Urinary bladder (tissue), 4 donors: ENCODE results near the gene C19orf81. TPM values are rescaled to one million over a fixed set of nuclear protein-coding genes. Genes with fewer than 3 reads are reported as not detected.
"Not testable (repeated sequence)": the region's sequence is repeated elsewhere in the genome, so short reads cannot be mapped to it uniquely, and the experiment has no call there.

Experiments
- DNase-seq: peaks from one replicate; pipeline ENCODE4 v3.0.0-alpha.2; 2015; ENCODE audit errors: extremely low spot score
- H3K27ac ChIP-seq: one replicate; pipeline ENCODE4 v1.5.1; 2013; ENCODE audit warnings: low read depth, mild to moderate bottlenecking, moderate library complexity
- H3K36me3 ChIP-seq: one replicate; pipeline ENCODE4 v1.6.1; 2013; ENCODE audit warnings: mild to moderate bottlenecking, moderate library complexity; ENCODE audit not compliant: insufficient read depth
- H3K4me1 ChIP-seq: one replicate; pipeline ENCODE4 v1.6.1; 2013; ENCODE audit warnings: mild to moderate bottlenecking, moderate library complexity; ENCODE audit not compliant: insufficient read depth
- H3K4me3 ChIP-seq: one replicate; pipeline ENCODE4 v1.5.1; 2013; ENCODE audit warnings: low read depth, low read length
- WGBS: extraction: QIAGEN DNeasy Blood & Tissue Kit; methylation state at CpG from one replicate; pipeline ENCODE4 v1.1.7; 2013; 5-methylcytosine and 5-hydroxymethylcytosine counted together
- polyA plus RNA-seq: library from polyadenylated mRNA; stranded (reverse); fragments of 200-250 nt; gene quantifications from one replicate; pipeline ENCODE4 v1.2.3, GENCODE V29; 2013
- total RNA-seq: library from RNA; depleted of rRNA; stranded (reverse); fragments of >200 nt; gene quantifications from one replicate; pipeline ENCODE4 v1.2.3, GENCODE V29; 2014
- donor health status: healthy with polysubstance abuse.
- donor health status: healthy.

The C19orf81 gene
- total and polyA plus RNA-seq, 2 donors, result 0.94 TPM; not detected in 1

DNA sequence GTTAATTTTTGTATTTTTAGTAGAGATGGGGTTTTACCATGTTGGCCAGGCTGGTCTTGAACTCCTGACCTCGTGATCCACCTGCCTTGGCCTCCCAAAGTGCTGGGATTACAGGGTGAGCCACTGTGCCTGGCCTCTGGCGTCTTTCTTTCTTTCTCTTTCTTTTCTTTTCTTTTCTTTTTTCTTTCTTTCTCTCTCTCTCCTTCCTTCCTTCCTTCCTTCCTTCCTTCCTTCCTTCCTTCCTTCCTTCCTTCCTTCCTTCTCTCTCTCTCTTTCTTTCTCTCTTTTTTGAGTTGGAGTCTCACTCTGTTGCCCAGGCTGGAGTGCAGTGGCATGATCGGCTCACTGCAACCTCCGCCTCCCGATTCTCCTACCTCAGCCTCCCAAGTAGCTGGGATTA is 30.1 kb upstream of the C19orf81 start:
- not testable (repeated sequence) for H3K36me3 ChIP-seq, H3K27ac ChIP-seq, DNase-seq, H3K4me1 ChIP-seq, H3K4me3 ChIP-seq
- 79% methylated on average over 5 of the region's 5 CpGs for whole genome bisulfite sequencing

DNA sequence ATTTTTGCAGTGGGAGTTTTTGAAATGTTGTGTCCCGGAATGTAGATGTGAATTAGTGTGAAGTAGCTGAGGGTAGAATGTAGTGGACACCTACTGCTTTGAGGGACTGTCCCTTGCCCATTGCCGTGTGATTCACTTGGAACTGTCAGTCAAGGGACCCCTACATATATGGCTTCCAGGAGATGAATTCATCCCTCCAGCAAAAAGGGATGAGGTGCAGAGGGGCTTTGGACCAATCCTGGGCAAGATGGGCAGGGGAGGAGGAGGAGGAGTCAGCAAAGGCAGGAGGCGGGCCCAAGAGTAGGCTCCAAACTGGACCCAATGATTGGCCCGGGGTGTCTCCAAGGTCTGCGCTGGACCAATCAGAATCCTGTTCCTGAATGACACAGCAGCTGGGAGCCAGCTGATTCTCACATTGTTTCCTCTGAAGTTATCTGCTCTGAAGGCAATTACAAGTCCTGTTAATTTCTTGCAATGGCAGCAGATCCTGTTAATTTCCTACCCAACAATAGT is 28.8 kb upstream of the C19orf81 start:
- not testable (repeated sequence) for DNase-seq, H3K4me3 ChIP-seq, H3K4me1 ChIP-seq, H3K36me3 ChIP-seq, H3K27ac ChIP-seq
- WGBS, result 82% methylated on average over 3 of the region's 5 CpGs

DNA sequence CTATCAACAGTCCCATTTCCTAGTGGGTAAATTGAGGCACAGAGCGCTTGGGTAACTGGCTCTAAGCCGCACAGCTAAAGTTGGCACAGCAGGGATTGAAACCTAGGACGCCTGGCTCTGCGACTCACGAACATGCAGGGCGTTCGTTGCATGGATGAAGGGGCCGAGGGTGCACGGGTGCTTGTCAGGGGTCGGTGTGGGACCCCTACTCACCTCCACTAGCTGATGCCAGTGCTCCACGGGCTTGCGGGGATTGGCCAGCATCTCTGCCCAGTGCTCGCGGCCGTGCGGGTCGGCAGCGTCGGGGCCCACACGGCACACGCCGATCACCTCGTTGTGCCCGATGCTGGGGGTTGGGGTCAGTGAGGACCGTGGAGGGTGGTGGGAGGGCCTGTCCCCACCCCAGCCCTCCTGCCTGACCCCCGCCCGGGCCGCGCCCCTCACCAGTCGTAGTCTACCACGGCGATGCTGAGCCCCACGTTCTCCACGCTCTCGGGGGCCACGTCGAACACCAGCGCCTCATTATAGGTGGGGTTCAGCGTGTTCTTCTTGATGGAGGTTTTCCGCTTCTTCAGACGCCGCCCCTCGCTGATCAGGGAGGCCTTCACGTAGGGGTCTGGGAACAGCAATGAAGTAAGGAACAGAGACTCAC is 24.2 kb upstream of the C19orf81 start:
- Histone ChIP-seq H3K36me3 (no peaks in the 10 kb centered on the region), H3K4me3 (no peak overlapping the region), H3K4me1 (no peaks in the 10 kb centered on the region), H3K27ac (no peak overlapping the region)
- no peak for DNase-seq
- WGBS, result 90% methylated on average over 44 of the region's 44 CpGs

DNA sequence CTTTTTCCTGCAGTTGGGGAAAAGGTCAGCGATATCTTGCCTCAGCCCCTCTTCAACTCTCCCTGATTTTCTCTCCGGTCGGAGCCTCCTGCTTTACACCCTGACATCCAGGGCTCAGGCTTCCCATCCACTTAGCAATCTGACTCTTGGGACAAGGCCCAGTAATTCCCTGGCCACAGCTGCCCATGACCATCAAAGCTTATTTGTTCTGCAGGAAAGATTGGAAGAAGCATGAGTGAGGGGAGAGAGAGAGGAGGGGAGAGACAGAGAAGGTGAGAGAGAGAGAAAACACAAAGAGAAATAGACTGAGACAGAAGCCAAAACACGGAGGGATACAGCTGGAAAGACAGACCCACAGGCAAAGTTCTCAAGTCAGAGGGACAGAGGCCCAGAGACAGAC is 23.2 kb upstream of the C19orf81 start:
- Histone ChIP-seq H3K4me1 (no peaks in the 10 kb centered on the region), H3K4me3 (no peak overlapping the region), H3K27ac (no peak overlapping the region), H3K36me3 (no peaks in the 10 kb centered on the region)
- DNase-seq, result no peak
- WGBS, result 59% methylated on average over 4 of the region's 4 CpGs

DNA sequence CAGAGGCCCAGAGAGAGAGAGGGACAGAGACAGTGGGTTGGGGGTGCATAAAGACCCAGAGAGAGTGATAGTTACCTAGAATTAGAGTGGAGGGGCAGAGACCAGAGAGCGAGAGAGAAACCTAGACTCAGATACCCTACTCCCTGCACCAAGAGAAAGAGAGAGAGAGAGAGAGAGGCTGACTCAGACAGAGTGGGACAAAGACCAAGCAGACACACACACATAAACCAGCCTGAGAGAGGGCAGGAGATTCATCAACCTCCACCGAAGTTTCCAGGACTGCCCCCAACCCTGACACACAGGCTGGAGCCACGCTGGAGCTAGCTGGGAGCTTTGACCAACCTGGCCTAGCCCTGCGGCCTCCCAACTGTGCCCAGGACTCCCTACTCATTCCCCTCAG is 22.4 kb upstream of the C19orf81 start:
- H3K4me3 ChIP-seq, result no peak overlapping the region
- 61% methylated on average over 4 of the region's 4 CpGs for WGBS

DNA sequence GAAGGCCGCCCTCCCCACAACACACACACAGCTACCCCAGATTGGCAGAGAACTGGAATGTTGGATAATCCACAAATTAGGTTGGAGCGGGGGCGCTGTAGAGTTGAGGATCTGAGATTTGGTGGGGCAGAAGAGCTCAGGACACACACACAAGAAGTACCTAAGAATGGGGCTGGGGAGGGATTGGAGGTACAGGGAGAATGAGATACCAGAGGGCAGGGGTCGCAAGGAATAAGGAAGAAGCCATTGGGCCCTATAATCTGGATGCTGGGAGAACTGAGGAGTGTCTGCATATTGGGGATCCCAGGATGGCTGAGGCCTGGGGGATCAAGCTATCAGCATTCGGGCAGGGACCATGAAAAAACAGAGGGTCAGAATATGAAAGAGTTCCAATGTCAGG is 21.1 kb upstream of the C19orf81 start:
- no peak for DNase-seq
- Histone ChIP-seq H3K4me3 (no peak overlapping the region), H3K27ac (no peak overlapping the region), H3K4me1 (no peaks in the 10 kb centered on the region), H3K36me3 (no peaks in the 10 kb centered on the region)
- WGBS, result 85% methylated on average over 5 of the region's 5 CpGs

More for the DNA sequence above, 22.4 kb upstream of the C19orf81 start:
- Histone ChIP-seq H3K27ac (no peak overlapping the region), H3K4me1 (no peaks in the 10 kb centered on the region), H3K36me3 (no peaks in the 10 kb centered on the region)
- DNase-seq, result no peak

DNA sequence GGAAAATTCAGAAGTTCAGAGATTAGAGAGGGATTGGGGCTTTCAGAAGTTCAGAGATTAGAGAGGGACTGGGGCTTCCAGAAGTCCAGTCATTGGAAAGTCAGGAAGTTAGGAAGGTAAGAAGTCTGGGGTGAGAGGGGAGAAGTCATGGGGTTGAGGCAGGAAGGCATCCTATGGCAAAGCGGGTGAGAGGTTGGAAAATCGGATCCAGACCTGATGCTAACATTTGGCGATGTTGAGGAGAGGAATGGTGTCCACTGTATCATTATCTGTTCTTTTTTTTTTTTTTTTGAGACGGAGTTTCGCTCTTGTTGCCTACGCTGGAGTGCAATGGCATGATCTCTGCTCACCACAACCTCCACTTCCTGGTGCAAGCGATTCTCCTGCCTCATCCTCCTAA is 20.7 kb upstream of the C19orf81 start:
- no peak for DNase-seq
- no peak overlapping the region for H3K4me3 ChIP-seq
- no peaks in the 10 kb centered on the region for H3K36me3 ChIP-seq
- WGBS, result 90% methylated on average over 7 of the region's 7 CpGs
- H3K27ac ChIP-seq, result no peak overlapping the region
- no peaks in the 10 kb centered on the region for H3K4me1 ChIP-seq

DNA sequence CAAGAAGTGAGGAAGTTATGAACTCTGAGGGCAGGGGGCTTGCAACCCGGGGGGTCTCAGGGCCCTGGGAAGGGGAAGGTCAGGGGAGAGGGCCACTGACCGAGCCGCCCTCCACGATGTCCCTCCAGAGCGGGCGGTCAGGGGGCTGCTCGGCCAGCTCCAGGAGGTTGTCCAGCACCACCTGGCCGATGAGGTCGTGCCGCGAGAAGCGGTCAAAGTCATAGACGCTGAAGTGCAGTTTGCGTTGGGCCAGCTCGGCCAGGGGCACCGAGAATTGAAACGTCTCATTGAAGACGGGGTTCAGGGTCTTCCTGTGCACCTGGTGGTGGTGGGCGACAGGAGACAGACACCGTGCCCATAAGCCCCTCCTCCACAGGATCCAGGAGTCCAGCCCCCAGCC is 20.1 kb upstream of the C19orf81 start:
- no peak for DNase-seq
- 74% methylated on average over 20 of the region's 20 CpGs for WGBS

DNA sequence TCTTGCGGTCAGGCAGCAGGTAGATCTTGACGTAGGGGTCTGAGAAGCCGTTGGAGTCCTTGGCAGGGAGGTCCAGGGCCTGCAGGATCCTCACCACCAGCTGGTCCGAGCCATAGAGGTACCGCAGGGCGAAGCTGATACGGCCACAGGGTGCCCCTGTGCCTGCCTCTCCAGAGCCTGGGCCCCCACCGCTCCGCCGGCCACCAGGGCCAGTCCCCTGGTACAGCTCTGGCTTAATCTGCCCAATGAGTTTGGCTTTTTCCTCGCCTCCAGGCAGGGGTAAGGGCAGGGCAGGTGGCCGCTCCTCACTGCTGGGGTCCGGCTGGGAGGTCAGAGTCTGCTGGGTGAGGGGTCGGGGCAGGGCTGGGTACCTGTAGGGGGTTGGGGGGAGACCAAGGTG is 19.4 kb upstream of the C19orf81 start:
- WGBS, result 70% methylated on average over 14 of the region's 14 CpGs
- no peak for DNase-seq

More for the DNA sequence above, 20.1 kb upstream of the C19orf81 start:
- Histone ChIP-seq H3K4me3 (no peak overlapping the region), H3K27ac (no peak overlapping the region), H3K36me3 (no peaks in the 10 kb centered on the region), H3K4me1 (no peaks in the 10 kb centered on the region)

DNA sequence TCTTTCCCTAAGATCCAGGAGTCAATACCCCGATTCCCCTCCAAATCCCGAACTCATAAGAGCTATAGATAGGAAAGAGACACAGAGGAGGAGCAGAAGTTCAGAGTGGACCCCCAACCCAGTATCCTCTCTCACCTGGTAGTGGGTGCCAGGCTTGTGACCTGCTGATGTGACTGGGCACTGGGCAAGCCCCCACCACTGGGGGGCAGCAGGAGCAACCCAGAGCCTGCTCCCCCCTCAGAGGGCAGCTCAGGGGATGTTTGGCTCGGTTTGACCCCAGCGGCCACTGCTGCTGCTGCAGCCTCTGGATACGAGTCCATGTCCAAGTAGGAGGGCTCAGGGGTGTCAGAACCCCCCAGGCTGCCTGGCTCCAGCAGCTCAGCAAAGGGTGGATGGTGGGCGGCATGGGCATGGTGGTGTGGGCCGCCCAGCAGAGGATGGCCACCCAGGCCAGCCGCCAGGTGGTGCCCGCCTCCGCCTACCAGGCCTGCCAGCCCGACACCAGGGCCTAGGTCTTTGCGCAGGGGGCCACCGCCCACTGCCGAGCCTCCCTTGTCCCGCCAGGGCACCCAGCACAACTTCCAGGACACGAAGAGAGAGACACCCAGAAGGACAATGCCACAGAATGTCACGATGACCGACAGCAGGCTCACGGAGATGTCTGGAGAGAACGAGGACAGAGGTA is 17.0 kb upstream of the C19orf81 start:
- no peak overlapping the region for H3K27ac ChIP-seq
- no peaks in the 10 kb centered on the region for H3K36me3 ChIP-seq
- H3K4me1 ChIP-seq, result no peaks in the 10 kb centered on the region
- no peak for DNase-seq
- 78% methylated on average over 20 of the region's 20 CpGs for WGBS
- no peak overlapping the region for H3K4me3 ChIP-seq

More for the DNA sequence above, 19.4 kb upstream of the C19orf81 start:
- Histone ChIP-seq H3K4me1 (no peaks in the 10 kb centered on the region), H3K36me3 (no peaks in the 10 kb centered on the region), H3K27ac (no peak overlapping the region), H3K4me3 (no peak overlapping the region)

DNA sequence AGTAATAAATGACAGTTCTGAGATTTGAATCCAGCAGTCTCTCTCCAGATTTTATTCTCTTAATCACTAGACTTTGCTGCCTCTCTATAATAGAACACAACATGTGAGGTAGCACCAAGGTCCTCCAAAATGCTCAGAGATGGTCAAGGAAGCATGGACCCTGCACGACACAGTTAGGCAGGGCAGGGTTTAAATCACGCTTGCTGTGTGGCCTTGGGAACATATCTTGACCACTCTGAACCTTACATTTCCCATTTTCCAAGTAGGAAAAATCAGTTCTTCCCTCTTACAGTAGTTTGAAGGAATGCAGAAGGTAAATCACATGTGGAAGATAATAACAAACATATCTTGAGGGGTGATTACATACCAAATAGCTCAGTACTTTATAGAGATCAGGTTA is 15.9 kb upstream of the C19orf81 start:
- Histone ChIP-seq H3K36me3 (no peaks in the 10 kb centered on the region), H3K4me1 (no peaks in the 10 kb centered on the region), H3K4me3 (no peak overlapping the region), H3K27ac (no peak overlapping the region)
- 76% methylated on average over 2 of the region's 2 CpGs for WGBS
- DNase-seq, result no peak

DNA sequence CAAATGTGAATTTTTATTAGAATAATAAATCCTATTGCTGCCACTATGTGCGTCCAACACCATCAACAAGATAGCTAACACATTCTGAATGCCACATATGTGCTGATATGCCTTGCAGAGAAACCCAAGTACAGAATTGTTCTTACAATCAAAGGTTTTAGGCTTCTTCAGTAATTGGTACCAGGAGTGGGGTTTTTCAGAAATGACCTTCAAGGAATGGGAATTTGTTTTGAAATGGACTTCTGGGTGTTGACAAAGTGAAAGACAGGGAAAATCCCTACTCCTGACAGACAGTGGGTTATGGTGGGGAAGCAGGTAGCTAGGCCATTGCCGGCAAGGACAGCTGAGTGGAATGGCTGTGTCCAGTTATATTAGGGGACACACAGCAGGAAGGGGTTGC is 15.3 kb upstream of the C19orf81 start:
- H3K4me3 ChIP-seq, result no peak overlapping the region
- no peak overlapping the region for H3K27ac ChIP-seq
- 93% methylated on average over 2 of the region's 2 CpGs for WGBS
- no peaks in the 10 kb centered on the region for H3K4me1 ChIP-seq
- no peaks in the 10 kb centered on the region for H3K36me3 ChIP-seq
- no peak for DNase-seq

DNA sequence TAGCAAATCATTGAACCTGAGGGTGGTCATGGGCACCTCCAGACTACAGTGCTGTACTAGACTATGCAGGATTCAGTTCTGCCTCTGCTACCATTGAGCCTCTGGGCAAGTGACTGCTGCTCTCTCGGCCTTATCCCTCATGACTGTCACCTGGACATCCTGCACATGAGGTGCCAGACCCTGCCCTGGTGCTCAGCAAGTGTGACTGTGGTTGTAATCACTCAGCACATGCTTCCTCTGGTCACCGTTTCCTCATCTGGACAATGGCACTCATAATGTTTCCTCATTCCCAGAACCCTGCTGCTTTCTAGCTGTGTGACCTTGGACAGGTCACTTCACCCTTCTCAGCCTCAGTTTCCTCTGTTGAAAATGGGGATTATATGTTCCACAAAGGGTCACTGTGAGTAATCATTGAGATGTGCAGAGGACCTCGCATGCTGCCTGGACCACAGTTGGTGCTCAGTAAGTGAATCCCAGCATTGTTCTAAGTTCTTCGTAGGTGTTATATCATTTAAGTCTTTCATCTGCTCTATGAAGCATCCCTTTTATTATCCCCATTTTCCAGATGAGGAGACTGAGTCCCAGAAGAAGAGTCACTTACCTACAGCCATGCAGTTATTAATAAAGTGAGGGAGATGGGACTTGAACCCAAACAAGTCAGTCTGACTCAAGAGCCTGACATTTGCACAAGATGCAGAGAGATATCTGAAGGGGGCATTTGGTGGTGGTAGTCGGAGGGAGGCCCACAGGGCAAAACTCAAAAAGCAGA is 12.7 kb upstream of the C19orf81 start:
- no peaks in the 10 kb centered on the region for H3K36me3 ChIP-seq
- WGBS, result 75% methylated on average over 5 of the region's 5 CpGs
- H3K4me1 ChIP-seq, result no peaks in the 10 kb centered on the region
- no peak for DNase-seq
- H3K4me3 ChIP-seq, result no peak overlapping the region
- no peak overlapping the region for H3K27ac ChIP-seq

DNA sequence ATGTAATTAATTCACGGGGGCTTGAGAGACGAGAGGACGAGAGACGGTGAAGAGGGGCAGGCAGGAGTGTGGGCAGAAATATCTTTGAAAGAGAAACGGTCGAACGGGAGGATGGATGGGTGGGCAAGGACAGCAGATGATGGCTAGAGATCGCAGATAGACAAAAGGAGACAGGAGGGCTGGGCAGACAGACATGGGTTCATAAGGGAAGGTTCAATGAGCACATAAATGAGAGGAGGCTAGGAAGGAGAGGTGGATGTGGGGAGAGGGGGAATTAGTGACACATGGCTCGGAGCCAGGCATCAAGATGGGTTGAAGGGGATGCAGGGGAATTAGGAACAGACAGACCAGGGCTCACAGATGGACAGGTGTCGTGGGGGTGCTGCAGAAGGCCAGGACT is 10.6 kb upstream of the C19orf81 start:
- H3K4me1 ChIP-seq, result no peaks in the 10 kb centered on the region
- no peak for DNase-seq
- H3K27ac ChIP-seq, result no peak overlapping the region
- 43% methylated on average over 10 of the region's 10 CpGs for WGBS
- no peak overlapping the region for H3K4me3 ChIP-seq
- no peaks in the 10 kb centered on the region for H3K36me3 ChIP-seq
